Measurements from ENCODE around the gene CCDC78. TPM values are rescaled to one million over a fixed set of nuclear protein-coding genes. Genes with fewer than 3 reads are reported as not detected.
A peak's percentile ranks its signal among the peaks of the same experiment; 100 is the strongest.

Gene CCDC78
- polyA plus RNA-seq, 6 donors from 2014 or later, result 0.41 to 0.95 TPM; not detected in 4

GRCh38 chr16:674968-675883 is 51.0 kb downstream of the CCDC78 start, which contains the start of gene RHBDL1:
Gene RHBDL1, plus strand, starts transcription at chr16:675671. Its CDS starts 120 bp downstream, at chr16:675791.
- Mint-ChIP-seq H3K4me1 (peaks cover 8 to 11% (median 9%) of the 10 kb centered on the region in 3 donors), H3K27ac (peak within 1 kb of the TSS in 1 of 6 donors; percentile 66), H3K36me3 (no peaks in the 10 kb centered on the region), H3K4me3 (peak within 1 kb of the TSS in 4 of 8 donors; percentile 15 to 63 (median 58)), H3K27me3 (peaks cover 0 to 18% (median 8%) of the 10 kb centered on the region in 3 donors), H3K9me3 (no peaks in the 10 kb centered on the region)
- ATAC-seq (ENCODE audit: low read depth in 2 of 2), result no peak
- DNase-seq, result no peak

DNA sequence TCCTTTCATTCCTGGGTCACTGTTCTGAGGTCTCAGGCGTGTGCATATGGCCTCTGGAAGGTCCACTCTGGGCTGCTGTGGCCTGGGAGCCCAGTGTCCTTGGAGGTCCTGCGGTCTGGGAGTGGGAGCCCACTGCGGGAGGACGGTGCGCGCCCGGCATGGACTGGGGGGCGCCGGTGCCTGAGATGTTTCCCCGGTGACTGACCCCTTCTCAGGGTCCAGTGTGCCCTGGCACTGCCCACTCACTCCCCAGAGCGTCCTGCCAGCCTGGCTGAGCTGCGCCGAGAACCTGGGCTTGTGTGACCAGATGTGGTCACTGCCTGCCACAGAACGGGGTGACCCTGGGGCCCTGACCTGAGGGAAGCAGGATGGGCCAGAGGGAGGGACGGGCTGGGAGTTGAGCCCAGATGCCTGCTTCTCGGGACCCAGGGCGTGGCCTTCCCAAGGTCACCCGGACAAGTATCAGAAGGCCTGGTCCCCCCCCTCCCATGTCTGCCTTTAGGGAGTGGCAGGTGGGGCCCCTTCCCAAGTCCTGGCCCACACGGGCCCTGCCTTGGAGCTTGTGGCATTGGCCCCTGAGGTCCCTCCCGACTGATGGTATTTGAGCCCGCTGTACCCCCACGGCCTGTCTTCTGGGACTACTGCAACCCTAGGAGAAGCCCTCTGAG is 51.9 kb downstream of the CCDC78 start:
- H3K4me1 Mint-ChIP-seq, result peaks cover 7 to 10% (median 8%) of the 10 kb centered on the region in 3 donors
- no peak overlapping the region for H3K27ac Mint-ChIP-seq
- H3K27me3 Mint-ChIP-seq, result peaks cover 0 to 18% (median 8%) of the 10 kb centered on the region in 3 donors
- DNase-seq, result no peak
- no peak overlapping the region for H3K4me3 Mint-ChIP-seq
- no peak for ATAC-seq (ENCODE audit: low read depth in 2 of 2)
- H3K9me3 Mint-ChIP-seq, result no peaks in the 10 kb centered on the region
- H3K36me3 Mint-ChIP-seq, result no peaks in the 10 kb centered on the region

DNA sequence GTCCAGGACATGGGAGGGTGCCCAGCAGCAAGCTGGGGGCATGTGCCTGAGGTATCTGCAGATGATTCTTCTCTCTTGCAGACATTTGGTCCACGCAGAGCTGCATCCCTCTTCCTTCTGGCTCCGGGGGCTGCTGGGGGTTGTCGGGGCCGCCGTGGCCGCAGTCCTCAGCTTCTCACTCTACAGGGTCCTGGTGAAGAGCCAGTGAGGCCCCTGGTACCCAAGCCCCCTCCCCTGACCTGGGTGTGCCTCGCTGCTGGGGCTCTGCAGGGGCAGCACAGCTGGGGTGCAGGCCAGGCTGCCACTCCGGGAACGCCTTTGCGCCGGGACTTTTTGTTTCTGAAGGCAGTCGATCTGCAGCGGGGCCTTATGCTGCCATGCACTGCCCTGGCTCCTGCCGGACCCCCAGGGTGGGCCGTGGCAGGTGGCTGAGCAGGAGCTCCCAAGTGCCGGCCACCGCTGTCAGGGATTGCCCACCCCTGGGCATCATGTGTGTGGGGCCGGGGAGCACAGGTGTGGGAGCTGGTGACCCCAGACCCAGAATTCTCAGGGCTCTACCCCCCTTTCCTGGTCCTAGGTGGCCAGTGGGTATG is 52.7 kb downstream of the CCDC78 start:
- no peak for ATAC-seq (ENCODE audit: low read depth in 2 of 2)

GRCh38 chr16:672851-673250 is 53.4 kb downstream of the CCDC78 start:
- H3K4me1 Mint-ChIP-seq, result peaks cover 9 to 14% (median 9%) of the 10 kb centered on the region in 3 donors
- H3K4me3 Mint-ChIP-seq, result peak overlapping the region in 1 of 8 donors; percentile 5
- peaks cover 0 to 18% (median 8%) of the 10 kb centered on the region in 3 donors for H3K27me3 Mint-ChIP-seq
- ATAC-seq (ENCODE audit: low read depth in 2 of 2) (no peak), DNase-seq (no peak)
- no peaks in the 10 kb centered on the region for H3K9me3 Mint-ChIP-seq
- no peaks in the 10 kb centered on the region for H3K36me3 Mint-ChIP-seq
- H3K27ac Mint-ChIP-seq, result no peak overlapping the region

More for the DNA sequence above, 52.7 kb downstream of the CCDC78 start:
- Mint-ChIP-seq H3K4me1 (peaks cover 9 to 14% (median 9%) of the 10 kb centered on the region in 3 donors), H3K36me3 (no peaks in the 10 kb centered on the region), H3K27me3 (peaks cover 0 to 18% (median 8%) of the 10 kb centered on the region in 3 donors), H3K4me3 (peak overlapping the region in 1 of 8 donors; percentile 39), H3K27ac (no peak overlapping the region), H3K9me3 (no peaks in the 10 kb centered on the region)
- no peak for DNase-seq

Other genes starting within 250 kb of the CCDC78 start
- 10 to 100 TPM in 1 of 6 donors, 1 to 10 TPM in 5; 4.3 to 11.0 (median 5.0) TPM for gene CAPN15, start 198.7 kb downstream of the CCDC78 start, polyA plus RNA-seq (ENCODE audit: low read depth in 6 of 6)
- gene PRR35, start 166.0 kb downstream of the CCDC78 start, polyA plus RNA-seq (ENCODE audit: low read depth in 6 of 6), result not detected
- gene NHLRC4, start 159.4 kb downstream of the CCDC78 start, polyA plus RNA-seq (ENCODE audit: low read depth in 6 of 6), result 1 to 10 TPM in 4 of 6 donors, under 1 TPM in 2; 0.90 to 3.4 (median 1.9) TPM
- gene PIGQ, start 156.5 kb downstream of the CCDC78 start, polyA plus RNA-seq (ENCODE audit: low read depth in 6 of 6), result 10 to 100 TPM in 5 of 6 donors, 1 to 10 TPM in 1; 4.5 to 22.2 (median 12.7) TPM
- gene RAB40C, start 136.4 kb downstream of the CCDC78 start, polyA plus RNA-seq (ENCODE audit: low read depth in 6 of 6), result 10 to 100 TPM in 2 of 6 donors, 1 to 10 TPM in 4; 6.8 to 14.5 (median 9.4) TPM
- not detected for gene WFIKKN1, start 95.5 kb downstream of the CCDC78 start, polyA plus RNA-seq (ENCODE audit: low read depth in 6 of 6)
- gene METTL26, start 90.1 kb downstream of the CCDC78 start, polyA plus RNA-seq (ENCODE audit: low read depth in 6 of 6), result 10 to 100 TPM; 66.3 to 87.6 (median 84.9) TPM
- gene MCRIP2, start 84.6 kb downstream of the CCDC78 start, polyA plus RNA-seq (ENCODE audit: low read depth in 6 of 6), result 10 to 100 TPM; 20.8 to 46.6 (median 22.7) TPM
- 1 to 10 TPM in 2 of 6 donors, under 1 TPM in 3, not detected in 1; 0.75 to 2.3 (median 0.90) TPM for gene WDR90, start 77.1 kb downstream of the CCDC78 start, polyA plus RNA-seq (ENCODE audit: low read depth in 6 of 6)
- gene RHOT2, start 58.3 kb downstream of the CCDC78 start, polyA plus RNA-seq (ENCODE audit: low read depth in 6 of 6), result 10 to 100 TPM; 22.1 to 49.1 (median 35.0) TPM
- gene RHBDL1, start 50.8 kb downstream of the CCDC78 start, polyA plus RNA-seq (ENCODE audit: low read depth in 6 of 6), result not detected
- 100 to 1,000 TPM; 121 to 180 (median 128) TPM for gene STUB1, start 46.0 kb downstream of the CCDC78 start, polyA plus RNA-seq (ENCODE audit: low read depth in 6 of 6)
- gene JMJD8, start 42.1 kb downstream of the CCDC78 start, polyA plus RNA-seq (ENCODE audit: low read depth in 6 of 6), result 10 to 100 TPM; 38.1 to 62.6 (median 40.0) TPM
- 10 to 100 TPM in 4 of 6 donors, 1 to 10 TPM in 2; 4.6 to 16.2 (median 11.4) TPM for gene WDR24, start 36.0 kb downstream of the CCDC78 start, polyA plus RNA-seq (ENCODE audit: low read depth in 6 of 6)
- gene FBXL16, start 20.6 kb downstream of the CCDC78 start, polyA plus RNA-seq (ENCODE audit: low read depth in 6 of 6), result 1 to 10 TPM in 1 of 6 donors, under 1 TPM in 4, not detected in 1; 0.23 to 7.9 (median 0.56) TPM
- gene METRN, start 11.3 kb downstream of the CCDC78 start, polyA plus RNA-seq (ENCODE audit: low read depth in 6 of 6), result 10 to 100 TPM in 1 of 6 donors, 1 to 10 TPM in 4, not detected in 1; 4.0 to 10.2 (median 6.2) TPM
- 10 to 100 TPM; 21.5 to 62.0 (median 38.0) TPM for gene ANTKMT, start 5.3 kb downstream of the CCDC78 start, polyA plus RNA-seq (ENCODE audit: low read depth in 6 of 6)
- gene HAGHL, start 663 bp upstream of the CCDC78 start, polyA plus RNA-seq (ENCODE audit: low read depth in 6 of 6), result 1 to 10 TPM; 1.5 to 8.5 (median 2.9) TPM
- 10 to 100 TPM; 14.1 to 29.6 (median 20.5) TPM for gene CIAO3, start 14.6 kb upstream of the CCDC78 start, polyA plus RNA-seq (ENCODE audit: low read depth in 6 of 6)
- gene MSLN, start 34.3 kb upstream of the CCDC78 start, polyA plus RNA-seq (ENCODE audit: low read depth in 6 of 6), result not detected
- 10 to 100 TPM; 24.5 to 43.9 (median 33.7) TPM for gene RPUSD1, start 61.9 kb upstream of the CCDC78 start, polyA plus RNA-seq (ENCODE audit: low read depth in 6 of 6)
- 1 to 10 TPM; 3.4 to 8.4 (median 4.6) TPM for gene CHTF18, start 62.2 kb upstream of the CCDC78 start, polyA plus RNA-seq (ENCODE audit: low read depth in 6 of 6)
- not detected for gene GNG13, start 74.3 kb upstream of the CCDC78 start, polyA plus RNA-seq (ENCODE audit: low read depth in 6 of 6)
- gene LMF1, start 244.5 kb upstream of the CCDC78 start, polyA plus RNA-seq (ENCODE audit: low read depth in 6 of 6), result 10 to 100 TPM in 5 of 6 donors, 1 to 10 TPM in 1; 8.2 to 19.6 (median 13.2) TPM

Data from naive B cell (primary cell).